HepG2 (cell line): ENCODE results near the gene P4HB. TPM values are rescaled to one million over a fixed set of nuclear protein-coding genes. Genes with fewer than 3 reads are reported as not detected.

Experiments
- CREB1 ChIP-seq, 2 experiments: fragments of 450-650 bp in 1 of 2; IDR thresholded peaks; 2 replicates each; pipeline ENCODE4 v1.6.1; 2016 to 2017; ENCODE audit warnings: control low read depth in 1 of 2, mild to moderate bottlenecking in 1 of 2, missing compliant biosample characterization in 1 of 2, missing genetic modification characterization in 1 of 2
- KDM5A ChIP-seq: fragments of 200-600 bp; sonication (generic); IDR thresholded peaks from 2 replicates; pipeline ENCODE4 v1.7.0; 2018; ENCODE audit warnings: antibody characterized with exemption, mild to moderate bottlenecking, low read length, borderline replicate concordance
- MIER3 ChIP-seq: IDR thresholded peaks from 2 replicates; pipeline ENCODE4 v1.6.1; 2016; ENCODE audit warnings: missing compliant biosample characterization, borderline replicate concordance
- NR2F2 ChIP-seq: IDR thresholded peaks from 2 replicates; pipeline ENCODE4 v1.6.1; 2012; ENCODE audit warnings: low read depth, inconsistent platforms, borderline replicate concordance
- ONECUT2 ChIP-seq: sonication (generic); formaldehyde crosslinking; IDR thresholded peaks from 2 replicates; pipeline ENCODE4 v1.4.0; 2020; ENCODE audit warnings: missing genetic modification reagents
- RXRA ChIP-seq: sonication (generic); formaldehyde crosslinking; IDR thresholded peaks from 2 replicates; pipeline ENCODE4 v1.5.1; 2020; ENCODE audit warnings: missing genetic modification reagents
- SALL1 ChIP-seq: sonication (generic); formaldehyde crosslinking; IDR thresholded peaks from 2 replicates; pipeline ENCODE4 v1.8.0; 2022; ENCODE audit warnings: mild to moderate bottlenecking, missing genetic modification reagents
- SAP130 ChIP-seq: IDR thresholded peaks from 2 replicates; pipeline ENCODE4 v1.6.1; 2016; ENCODE audit warnings: low read depth
- SKIL ChIP-seq: sonication (generic); formaldehyde crosslinking; IDR thresholded peaks from 2 replicates; pipeline ENCODE4 v1.8.0; 2022; ENCODE audit warnings: missing genetic modification reagents, mild to moderate bottlenecking, moderate library complexity, borderline replicate concordance
- SP140L ChIP-seq: sonication (generic); formaldehyde crosslinking; IDR thresholded peaks from 2 replicates; pipeline ENCODE4 v1.4.0; 2020; ENCODE audit warnings: missing genetic modification reagents, borderline replicate concordance
- TIGD3 ChIP-seq: sonication (generic); formaldehyde crosslinking; IDR thresholded peaks from 2 replicates; pipeline ENCODE4 v1.5.1; 2020; ENCODE audit warnings: mild to moderate bottlenecking, missing genetic modification reagents, borderline replicate concordance
- U2AF1 ChIP-seq: fragments of 200-400 bp; formaldehyde crosslinking; optimal IDR thresholded peaks from 2 replicates; pipeline ENCODE3; 2017; ENCODE audit warnings: mild to moderate bottlenecking, low read depth, low read length
- ZBTB40 ChIP-seq, 2 experiments: fragments of 450-650 bp in 1 of 2; sonication (generic) in 1 of 2; formaldehyde crosslinking in 1 of 2; IDR thresholded peaks; 2 replicates each; pipeline versions ENCODE4 v1.6.1 to v1.8.0; 2016 to 2022; ENCODE audit warnings: antibody characterized with exemption in 1 of 2, mild to moderate bottlenecking in 1 of 2, missing genetic modification reagents in 1 of 2
- ZFP82 ChIP-seq: sonication (generic); formaldehyde crosslinking; IDR thresholded peaks from 2 replicates; pipeline ENCODE4 v1.5.1; 2020; ENCODE audit warnings: mild to moderate bottlenecking, missing genetic modification reagents, borderline replicate concordance
- ZNF256 ChIP-seq: sonication (generic); formaldehyde crosslinking; conservative IDR thresholded peaks from 2 replicates; pipeline ENCODE4 v1.4.0; 2020; ENCODE audit warnings: missing genetic modification reagents
- ZNF768 ChIP-seq: sonication (generic); formaldehyde crosslinking; IDR thresholded peaks from 2 replicates; pipeline ENCODE4 v1.4.0; 2020; ENCODE audit warnings: missing genetic modification reagents
- polyA plus RNA-seq, 8 experiments: library from polyadenylated mRNA; depleted of rRNA in 3 of 8; stranded (reverse) in 7 of 8; unstranded in 1 of 8; fragments of >200 nt; fragmentation: Illumina TruSeq in 4 of 8; extraction: Trizol in 4 of 8; gene quantifications; 2 replicates each; pipeline versions ENCODE4 v1.2.1 to v1.2.3, GENCODE V29; 2011 to 2016; ENCODE audit warnings: low read depth in 4 of 8, missing spikeins in 1 of 8, mixed read lengths in 1 of 8; ENCODE audit not compliant: insufficient read depth in 1 of 8
- total RNA-seq, 5 experiments: library from RNA; depleted of rRNA; stranded (reverse); fragments of >200 nt; fragmentation: Illumina TruSeq; extraction: Trizol; gene quantifications; 2 replicates each; pipeline ENCODE4 v1.2.3, GENCODE V29; 2016; ENCODE audit warnings: low read depth in 1 of 5

P4HB gene
- total and polyA plus RNA-seq, 2 of the 13 experiments (the other 11 are each of a cell fraction or from before 2014, with no cell fraction given) = 185 to 782 TPM

GRCh38 chr17:81859906-81860755 lies at the start of gene P4HB (continued):
- TF ChIP-seq U2AF1 (no peak), SP140L (no peak), ZNF768 (CRISPR knock-in tag) (peak; percentile 72), KDM5A (no peak), SALL1 (CRISPR knock-in tag) (peak; percentile 61), CREB1 (IDR thresholded peaks at IDR 0.05) (no peak), CREB1 (CRISPR knock-in tag; IDR thresholded peaks at IDR 0.05) (no peak), SAP130 (CRISPR knock-in tag) (peak; percentile 61), NR2F2 (no peak), ZNF256 (no peak), ONECUT2 (CRISPR knock-in tag) (no peak), SKIL (CRISPR knock-in tag) (no peak), MIER3 (no peak; the same call in 1 of the 2 replicates), ZFP82 (CRISPR knock-in tag) (no peak; the same call in 1 of the 2 replicates), RXRA (CRISPR knock-in tag) (no peak), ZBTB40 (IDR thresholded peaks at IDR 0.05) (no peak), ZBTB40 (CRISPR knock-in tag; IDR thresholded peaks at IDR 0.05) (no peak), TIGD3 (CRISPR knock-in tag) (no peak)
